ENCODE data around the gene DNM3.

Gene DNM3

DNA sequence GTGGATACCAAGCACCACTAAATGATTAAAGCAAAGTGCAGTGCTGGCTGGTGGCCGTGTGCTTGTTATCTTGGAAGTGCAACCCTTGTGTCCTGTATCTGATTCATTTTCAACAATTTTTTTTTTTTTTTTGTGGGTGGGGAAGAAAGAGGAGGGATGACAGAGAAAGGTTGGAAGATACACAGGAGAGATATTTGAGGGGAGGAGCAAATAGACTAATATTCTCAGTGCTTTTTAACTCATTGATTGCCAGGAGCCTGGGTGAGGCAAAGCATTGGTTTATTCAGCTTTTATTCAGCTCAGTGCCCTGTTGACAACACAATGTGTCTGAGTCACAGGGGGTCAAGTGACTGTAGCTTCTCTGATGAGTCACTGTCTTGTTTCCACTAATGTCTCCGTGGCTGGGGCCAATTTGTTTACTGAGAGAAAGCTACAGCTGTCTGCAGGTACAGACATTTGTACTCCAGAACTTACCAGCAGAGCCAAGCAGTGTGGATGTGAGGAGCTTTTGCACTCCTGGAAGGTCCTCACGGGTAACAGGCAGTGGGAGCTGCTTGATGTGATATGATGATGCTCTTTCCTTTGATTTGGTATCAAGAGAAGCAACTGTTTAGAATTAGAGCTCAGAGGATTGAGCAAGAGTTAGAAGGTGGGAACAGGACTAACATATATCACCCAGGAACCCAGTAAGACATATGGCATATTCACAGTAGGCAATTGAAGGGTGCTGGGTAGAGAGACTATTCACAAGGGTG is 23.6 kb upstream of the DNM3 start:
- DNase-seq (ENCODE audit: insufficient read length, low spot score) (peak; percentile 60), FAIRE-seq (no peak)

DNA sequence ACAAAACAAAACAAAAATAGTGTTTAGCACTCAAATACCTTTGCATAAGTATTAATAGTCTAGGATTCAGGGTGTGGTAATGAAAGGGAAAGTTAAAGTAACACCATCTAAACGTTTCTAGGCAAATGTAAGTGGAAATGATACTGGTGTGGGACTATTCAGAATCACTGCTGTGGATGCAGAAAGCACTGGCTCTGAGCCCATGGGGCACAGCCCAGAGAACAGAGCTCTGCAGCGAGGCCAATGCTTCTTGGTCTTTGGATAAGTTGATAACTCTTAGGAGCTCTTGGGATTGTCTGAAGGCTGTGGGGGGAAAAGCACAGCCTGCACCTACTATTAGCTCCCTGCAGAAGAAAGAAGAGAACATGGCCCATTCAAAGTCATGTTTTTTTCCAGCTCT is 21.4 kb upstream of the DNM3 start:
- DNase-seq (ENCODE audit: insufficient read length, low spot score) (no peak), FAIRE-seq (no peak)

DNA sequence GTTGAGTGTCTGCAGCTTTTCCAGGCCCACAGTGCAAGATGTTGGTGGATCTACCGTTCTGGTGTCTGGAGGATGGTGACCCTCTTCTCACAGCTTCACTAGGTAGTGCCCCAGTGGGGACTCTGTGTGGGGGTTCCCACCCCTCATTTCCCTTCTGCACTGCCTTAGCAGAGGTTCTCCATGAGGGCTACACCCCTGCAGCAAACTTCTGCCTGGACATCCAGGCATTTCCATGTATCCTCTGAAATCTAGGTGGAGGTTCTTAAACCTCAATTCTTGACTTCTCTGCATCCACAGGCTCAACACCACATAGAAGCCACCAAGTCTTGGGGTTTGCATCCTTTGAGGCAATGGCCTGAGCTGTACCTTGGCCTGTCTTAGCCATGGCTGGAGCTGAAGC is 14.3 kb upstream of the DNM3 start:
- FAIRE-seq, result no peak
- no peak for DNase-seq (ENCODE audit: insufficient read length, low spot score)

DNA sequence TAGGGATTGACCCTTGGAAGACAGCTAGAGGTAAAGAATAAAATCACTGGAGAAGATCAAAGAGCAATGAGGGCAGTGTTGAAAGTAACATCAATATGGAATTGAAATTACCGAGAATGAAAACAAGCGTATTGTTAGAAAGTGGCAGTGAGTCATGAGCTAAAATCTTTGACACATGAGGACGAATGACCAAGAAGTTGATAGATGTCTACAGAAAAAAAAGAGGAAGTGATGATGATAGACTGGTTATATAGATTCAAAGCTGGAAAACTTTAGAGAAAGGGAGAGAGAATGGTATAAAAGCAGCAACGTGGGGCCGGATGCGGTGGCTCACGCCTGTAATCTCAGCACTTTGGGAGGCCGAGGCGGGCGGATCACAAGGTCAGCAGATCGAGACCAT is 12.5 kb upstream of the DNM3 start:
- no peak for FAIRE-seq

DNA sequence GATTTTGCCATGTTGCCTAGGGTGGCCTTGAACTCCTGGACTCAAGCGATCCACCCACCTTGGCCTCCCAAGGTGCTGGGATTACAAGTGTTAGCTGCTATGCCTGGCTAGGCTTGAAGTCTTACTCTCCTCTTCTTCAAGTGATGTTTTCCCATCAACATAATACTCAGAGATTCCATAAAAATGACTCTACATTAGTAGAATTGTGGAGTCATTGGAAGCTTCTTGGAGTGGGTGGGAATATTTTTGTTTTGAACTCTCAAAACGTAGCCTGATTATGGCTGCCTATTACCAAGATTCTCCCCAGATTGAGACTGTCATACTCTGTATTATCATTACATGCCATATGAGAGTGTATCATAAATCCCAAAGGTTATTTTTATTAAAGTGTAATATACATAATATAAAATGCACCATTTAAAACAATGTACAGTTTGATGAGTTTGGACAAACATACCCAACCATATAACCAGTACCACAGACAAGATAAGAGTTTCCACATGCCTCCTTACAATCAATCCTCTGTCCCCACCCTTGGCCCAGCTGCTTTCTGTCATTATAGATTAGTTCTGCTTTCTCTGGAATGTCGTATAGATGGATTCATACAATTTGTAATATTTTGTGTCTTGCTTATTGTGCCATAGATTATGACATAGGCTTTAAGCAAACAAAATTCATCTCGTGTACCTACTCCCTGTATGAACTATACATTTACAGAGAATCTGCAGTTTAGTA is 8.0 kb upstream of the DNM3 start:
- FAIRE-seq, result no peak
- no peak for DNase-seq (ENCODE audit: insufficient read length, low spot score)

More for the DNA sequence above, 12.5 kb upstream of the DNM3 start:
- no peak for DNase-seq (ENCODE audit: insufficient read length, low spot score)

DNA sequence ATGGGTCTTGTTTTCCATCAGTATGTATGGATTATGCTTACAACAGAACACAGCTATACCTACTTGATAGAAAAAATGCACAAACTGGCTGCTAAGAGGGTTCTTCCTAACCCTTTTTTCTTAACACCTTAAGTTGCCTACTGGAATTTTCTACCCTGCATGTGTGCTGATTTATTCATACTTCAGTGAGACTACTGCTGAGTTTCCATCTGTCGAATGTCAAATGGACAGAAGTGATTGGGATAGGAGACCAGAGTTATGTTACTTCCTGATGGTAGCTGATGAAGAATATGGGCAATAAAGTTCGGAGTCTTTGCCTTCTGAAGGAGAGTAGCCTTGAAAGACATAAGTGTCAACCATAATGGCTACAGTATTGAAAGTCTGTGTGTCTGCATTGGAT is 6.5 kb upstream of the DNM3 start:
- FAIRE-seq, result no peak
- DNase-seq (ENCODE audit: insufficient read length, low spot score), result no peak

DNA sequence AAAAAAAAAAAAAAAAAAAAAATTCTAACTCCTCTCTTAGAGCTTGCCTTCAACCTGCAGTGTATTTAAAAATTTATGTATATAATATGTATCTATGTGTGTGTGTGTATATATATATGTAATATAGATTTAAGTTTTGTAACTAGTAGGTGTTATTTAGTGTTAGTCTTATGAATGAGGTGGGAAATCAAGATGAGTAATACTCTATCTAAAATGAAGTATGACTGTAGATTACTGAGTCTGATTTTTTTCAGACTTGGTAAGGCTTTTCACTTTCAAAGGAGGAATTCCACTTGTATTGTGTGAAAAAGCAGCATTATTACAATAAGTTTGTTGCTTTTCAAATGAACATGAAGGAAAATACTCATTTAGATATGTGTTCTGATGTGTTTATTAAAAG is 5.4 kb upstream of the DNM3 start:
- no peak for FAIRE-seq
- DNase-seq (ENCODE audit: insufficient read length, low spot score), result no peak

DNA sequence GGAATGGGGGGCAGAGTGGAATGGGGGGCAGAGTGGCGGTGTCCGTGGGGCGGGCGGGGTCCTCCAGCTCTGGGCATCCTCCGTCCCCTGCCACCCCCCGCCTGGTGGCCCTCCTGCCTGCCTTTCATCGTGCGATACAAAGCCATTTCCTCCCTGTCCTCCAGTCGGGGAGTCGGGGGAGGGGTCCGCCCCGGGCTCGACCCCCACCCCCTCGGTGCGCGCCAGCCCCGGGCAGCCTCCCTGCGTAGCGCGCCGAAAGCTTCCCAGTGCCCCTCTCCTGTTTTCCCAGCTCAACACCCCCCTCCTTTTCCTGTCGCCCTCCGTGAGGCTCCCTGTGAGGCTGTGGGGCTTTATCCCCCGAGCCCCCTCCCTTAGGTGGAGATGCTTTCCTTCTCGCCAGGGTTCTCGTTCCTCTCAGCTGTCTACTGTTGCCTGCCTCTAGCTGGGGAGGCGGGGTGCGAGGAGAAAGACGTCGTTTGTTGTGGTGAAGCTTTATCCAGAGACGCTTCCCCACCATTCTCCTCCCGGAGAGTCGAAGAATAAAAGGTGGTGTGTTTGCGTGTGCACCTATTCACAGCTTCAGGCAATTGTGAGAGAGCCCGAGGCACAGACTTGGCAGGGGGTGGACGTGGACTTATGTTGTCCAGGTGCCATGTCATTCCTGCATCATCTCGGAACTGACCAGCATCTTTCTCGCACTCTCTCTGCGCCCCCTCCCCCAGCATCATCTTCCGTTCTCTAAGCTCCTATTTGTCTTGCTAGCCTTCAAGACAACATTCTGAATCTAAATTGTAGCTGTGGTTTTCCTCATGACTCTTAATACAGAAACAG is 848 bp downstream of the DNM3 start:
- no peak for FAIRE-seq
- no peak for DNase-seq (ENCODE audit: insufficient read length, low spot score)

DNA sequence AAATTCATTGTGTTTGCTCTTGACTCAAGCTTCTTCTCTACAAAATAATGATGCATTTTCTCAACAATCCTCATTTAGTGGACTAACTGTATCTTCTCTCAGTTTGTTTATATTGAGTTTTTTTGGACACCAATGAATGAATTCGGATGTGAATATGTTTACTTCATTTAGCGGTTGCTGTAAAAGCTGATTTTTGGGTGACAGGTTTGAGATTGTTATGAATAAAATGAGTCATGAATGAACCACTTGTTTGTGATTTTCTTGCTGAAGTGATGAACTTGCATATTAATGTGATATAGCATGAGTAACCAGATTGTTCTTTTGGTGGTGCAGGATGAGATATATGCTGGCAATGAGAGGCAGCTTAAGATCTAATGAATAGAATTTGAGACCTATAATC is 3.1 kb downstream of the DNM3 start:
- DNase-seq (ENCODE audit: insufficient read length, low spot score) (no peak), FAIRE-seq (no peak)

DNA sequence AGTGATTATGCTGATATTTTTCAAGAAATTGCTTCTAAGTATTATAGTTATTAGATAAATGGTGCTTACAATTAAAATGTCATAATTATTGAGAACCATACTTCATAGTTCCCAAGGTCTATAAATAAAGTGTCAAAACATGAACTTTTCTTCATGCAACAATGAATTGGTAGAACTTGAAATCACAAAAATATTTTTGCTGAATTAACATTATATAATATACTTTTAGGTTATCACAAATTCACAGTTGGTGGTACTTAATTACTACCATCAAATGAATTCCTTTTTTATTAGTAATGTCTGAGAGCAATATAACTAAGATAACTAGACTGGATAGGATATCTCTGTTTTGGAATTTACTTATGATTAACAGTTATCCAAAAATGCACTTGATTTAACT is 4.7 kb downstream of the DNM3 start:
- FAIRE-seq, result no peak
- DNase-seq (ENCODE audit: insufficient read length, low spot score), result no peak

DNA sequence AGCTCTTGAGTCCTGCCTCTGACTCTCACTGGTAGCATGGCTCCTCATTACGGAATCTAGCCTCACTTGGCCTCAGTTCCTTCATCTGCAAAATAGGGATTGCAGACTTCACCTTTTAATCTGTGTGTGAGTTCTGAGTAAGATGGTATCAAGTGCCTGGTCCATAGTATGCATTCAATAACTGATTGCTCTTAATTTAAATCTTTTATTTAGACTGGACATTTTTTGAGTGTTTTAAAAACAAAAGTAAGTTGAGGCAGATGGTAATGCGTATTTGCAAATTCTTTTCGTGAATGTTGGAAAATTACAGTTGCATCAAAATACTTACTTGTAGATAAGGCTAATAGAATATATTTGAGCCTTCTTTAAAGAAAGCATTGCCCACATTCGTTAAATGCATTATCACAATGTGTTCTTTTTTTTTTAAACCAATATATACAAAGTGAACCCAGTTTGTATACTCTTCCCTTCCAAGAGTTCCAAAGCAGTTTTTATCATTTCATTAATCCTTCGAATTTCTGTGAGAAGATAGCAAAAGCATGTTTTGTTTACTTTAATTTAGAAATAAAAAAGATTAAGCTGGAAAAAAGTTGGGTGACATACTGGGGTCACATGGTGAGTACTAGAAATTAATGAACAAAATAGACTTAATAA is 8.1 kb downstream of the DNM3 start:
- FAIRE-seq (no peak), DNase-seq (ENCODE audit: insufficient read length, low spot score) (no peak)

DNA sequence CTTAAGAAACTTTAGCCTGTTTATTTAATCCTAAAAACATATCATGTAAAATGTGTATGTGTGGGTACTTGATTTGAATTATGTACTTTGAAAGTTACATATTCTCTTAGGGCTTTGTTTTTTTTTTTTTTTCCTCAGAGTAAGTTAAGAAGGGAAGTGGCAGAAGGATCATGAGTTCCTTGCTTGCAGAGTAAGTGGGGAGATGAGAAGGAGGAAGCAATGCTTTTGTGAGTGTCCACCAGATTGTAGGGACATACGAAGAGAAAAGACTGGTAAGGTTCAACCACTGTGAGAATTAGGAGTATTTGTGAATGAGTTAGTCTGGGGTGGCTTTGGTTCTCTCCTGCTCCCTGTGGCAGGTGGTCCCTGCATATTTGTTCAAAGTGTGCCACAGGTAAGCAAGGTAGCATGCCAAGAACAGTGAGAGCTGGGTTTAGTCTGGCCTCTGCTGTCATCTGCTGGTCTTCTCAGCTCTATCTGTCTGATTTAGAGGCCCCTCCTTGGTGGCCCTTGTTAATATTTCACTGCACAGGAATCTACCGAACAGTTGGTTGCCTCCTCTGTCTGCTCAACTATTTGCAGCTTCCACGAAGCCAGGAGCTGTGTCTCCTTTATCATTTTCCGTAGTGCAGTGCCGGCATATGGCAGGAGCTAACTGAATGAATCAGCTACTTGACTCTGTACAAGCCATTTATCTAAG is 9.5 kb downstream of the DNM3 start:
- FAIRE-seq (no peak), DNase-seq (ENCODE audit: insufficient read length, low spot score) (no peak)

DNA sequence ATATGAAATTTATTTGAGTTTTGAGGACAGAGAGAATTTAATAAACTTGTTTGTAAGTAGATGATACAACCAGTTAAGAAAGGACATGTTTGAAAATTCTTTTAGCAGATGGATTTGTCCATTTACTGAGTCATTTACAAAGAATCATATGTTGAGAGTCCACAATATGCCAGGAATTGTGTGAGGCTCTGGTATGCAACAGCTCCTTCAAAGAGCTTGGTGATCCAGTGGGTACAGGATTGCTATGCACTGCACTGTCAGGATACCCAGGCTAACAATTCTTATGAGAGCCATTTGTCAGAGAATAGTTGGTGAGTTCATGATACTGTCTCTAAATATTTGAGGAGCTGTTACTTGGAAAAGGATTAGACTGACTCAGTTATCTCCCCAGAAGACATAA is 11.0 kb downstream of the DNM3 start:
- no peak for DNase-seq (ENCODE audit: insufficient read length, low spot score)
- FAIRE-seq, result no peak

DNA sequence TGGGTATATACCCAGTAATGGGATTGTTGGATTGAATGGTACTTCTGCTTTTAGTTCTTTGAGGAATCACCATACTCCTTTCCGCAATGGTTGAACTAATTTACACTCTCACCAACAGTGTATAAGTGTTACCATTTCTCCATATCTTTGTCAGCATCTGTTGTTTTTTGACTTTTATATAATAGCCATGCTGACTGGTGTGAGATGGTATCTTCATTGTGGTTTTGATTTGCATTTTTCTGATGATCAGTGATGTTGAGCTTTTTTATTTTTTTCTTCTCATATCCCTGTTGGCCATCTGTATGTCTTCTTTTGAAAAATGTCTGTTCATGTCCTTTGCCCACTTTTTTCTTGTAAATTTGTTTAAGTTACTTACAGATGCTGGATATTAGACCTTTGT is 14.1 kb downstream of the DNM3 start:
- DNase-seq (ENCODE audit: insufficient read length, low spot score), result no peak
- no peak for FAIRE-seq

DNA sequence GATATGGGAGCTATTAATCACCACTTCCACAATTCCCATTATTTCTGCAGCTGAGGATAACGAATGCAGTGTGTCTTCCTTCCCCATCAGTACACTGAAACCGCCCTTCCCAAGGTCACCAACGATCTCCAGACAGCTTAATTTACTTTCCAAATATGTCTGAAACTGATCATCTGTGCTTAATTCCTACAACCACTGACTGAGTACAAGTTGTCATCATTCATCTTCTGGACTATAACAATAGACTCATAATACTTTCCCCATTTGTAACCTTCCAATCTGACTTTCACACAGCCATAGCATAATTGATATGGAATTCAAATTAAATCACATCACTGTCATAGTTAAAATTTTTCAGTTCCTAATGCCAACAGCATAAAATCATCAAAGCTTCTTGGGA is 17.4 kb downstream of the DNM3 start:
- DNase-seq (ENCODE audit: insufficient read length, low spot score) (no peak), FAIRE-seq (no peak)

DNA sequence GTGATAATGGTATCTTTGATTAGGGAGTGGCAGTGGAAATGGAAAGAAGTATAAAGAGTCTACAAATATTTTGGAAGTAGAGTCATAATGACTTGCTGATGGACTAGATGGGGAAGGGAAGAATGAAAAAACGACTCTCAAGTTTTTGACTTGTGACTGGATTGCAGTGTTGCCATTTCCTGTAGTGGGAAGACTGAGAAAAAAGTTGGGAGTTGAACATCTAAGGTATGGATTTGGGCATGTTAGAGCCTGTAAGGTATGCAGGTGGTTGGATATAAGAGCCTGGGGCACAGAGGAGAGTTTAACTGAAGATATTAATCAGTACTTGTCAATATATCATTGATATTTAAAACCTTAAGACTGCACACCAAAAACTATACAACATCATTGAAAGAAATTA is 19.4 kb downstream of the DNM3 start:
- DNase-seq (ENCODE audit: insufficient read length, low spot score) (no peak), FAIRE-seq (no peak)

DNA sequence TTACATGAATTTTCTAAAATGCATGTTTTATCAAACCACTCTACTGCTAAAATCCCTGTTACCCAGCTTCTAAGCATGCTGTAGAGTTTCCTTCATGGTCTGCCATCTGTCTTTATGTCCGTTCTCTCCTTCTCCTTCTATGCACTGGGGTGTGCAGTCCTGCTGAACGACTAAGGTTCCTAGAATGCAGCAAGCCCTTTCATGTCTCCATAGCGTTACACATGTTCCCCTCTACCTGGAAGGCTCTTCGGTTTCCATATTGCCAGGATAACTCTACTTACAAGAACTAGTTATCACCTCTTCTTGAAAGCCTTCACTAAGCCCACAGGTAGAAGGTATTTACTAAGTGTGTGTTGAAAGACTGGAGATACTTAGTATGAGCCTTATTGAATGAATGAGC is 22.2 kb downstream of the DNM3 start:
- FAIRE-seq (no peak), DNase-seq (ENCODE audit: insufficient read length, low spot score) (no peak)

DNA sequence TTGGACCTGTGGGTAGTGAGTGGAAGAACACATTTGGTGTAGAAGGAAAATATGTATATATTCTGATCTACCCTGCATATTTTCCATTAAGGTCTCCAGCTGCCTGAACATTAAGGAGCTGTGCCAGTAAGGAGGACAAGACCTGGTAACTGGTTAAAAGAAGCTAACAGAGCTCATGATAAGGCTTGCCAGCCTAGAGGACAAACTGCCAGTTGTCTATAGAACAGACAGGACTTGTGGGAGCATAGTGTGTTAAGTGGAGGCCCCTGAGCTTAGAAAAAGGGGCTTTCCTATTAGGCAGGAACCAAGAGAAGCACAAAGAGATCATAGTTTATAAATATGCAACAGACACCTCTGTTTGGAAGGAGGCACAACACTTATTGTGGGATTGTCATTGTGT is 23.0 kb downstream of the DNM3 start:
- no peak for DNase-seq (ENCODE audit: insufficient read length, low spot score)
- FAIRE-seq, result no peak

DNA sequence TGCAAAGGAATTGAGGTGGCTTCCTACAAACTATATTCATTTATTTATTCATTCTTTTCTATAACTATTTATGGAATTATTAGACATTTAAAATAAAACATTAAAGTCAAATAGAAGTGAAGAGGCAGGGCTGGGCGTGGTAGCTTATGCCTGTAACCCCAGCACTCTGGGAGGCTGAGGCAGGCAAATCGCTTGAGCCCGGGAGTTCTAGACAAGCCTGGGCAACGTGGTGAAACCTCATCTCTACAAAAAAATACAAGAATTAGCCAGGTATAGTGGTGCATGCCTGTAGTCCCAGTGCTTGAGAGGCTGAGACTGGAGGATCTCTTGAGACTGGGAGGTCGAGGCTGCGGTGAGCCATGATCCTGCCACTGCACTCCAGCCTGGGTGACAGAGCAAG is 23.8 kb downstream of the DNM3 start:
- DNase-seq (ENCODE audit: insufficient read length, low spot score) (no peak), FAIRE-seq (no peak)

DNA sequence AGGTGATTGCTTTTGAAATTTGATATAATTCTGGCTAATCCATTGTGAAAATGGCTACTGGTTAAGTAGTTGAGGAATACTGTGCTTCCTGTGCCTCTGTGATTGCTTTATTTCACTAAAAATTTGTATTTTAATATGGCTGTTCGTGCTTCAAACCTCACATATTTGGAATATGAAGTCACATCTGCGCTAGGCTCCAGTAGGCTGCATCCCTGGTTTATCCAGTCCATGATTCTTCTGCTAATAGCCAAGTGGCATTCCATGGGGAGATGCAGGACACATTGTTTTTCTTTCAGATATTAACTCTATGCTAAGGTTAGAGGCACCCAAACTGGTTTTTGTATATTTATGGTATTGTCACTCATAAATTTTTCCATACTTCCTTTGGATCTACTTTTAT is 25.9 kb downstream of the DNM3 start:
- FAIRE-seq (no peak), DNase-seq (ENCODE audit: insufficient read length, low spot score) (no peak)
